ENCODE measurements around the gene SPTBN1. TPM values are rescaled to one million over a fixed set of nuclear protein-coding genes. Genes with fewer than 3 reads are reported as not detected.

The SPTBN1 gene
- total and polyA plus RNA-seq, 2 of the 13 experiments (the other 11 are each of a cell fraction or from before 2014, with no cell fraction given): 123 to 299 TPM

- TF ChIP-seq FOXO4 (CRISPR knock-in tag; conservative IDR thresholded peaks at IDR 0.05) (no peak), ZBTB46 (CRISPR knock-in tag; IDR thresholded peaks at IDR 0.05; ENCODE audit: borderline replicate concordance) (no peak), ARID2 (CRISPR knock-in tag; IDR thresholded peaks at IDR 0.05; ENCODE audit: borderline replicate concordance) (no peak), HIVEP1 (CRISPR knock-in tag; IDR thresholded peaks at IDR 0.05) (no peak), ZNF275 (CRISPR knock-in tag; IDR thresholded peaks at IDR 0.05; ENCODE audit: borderline replicate concordance) (no peak), JARID2 (CRISPR knock-in tag; IDR thresholded peaks at IDR 0.05; ENCODE audit: insufficient replicate concordance) (no peak), ERF (CRISPR knock-in tag; IDR thresholded peaks at IDR 0.05) (peak; percentile 88), ZNF256 (CRISPR knock-in tag; conservative IDR thresholded peaks at IDR 0.05) (no peak), MBD4 (IDR thresholded peaks at IDR 0.05; ENCODE audit: borderline replicate concordance, low read length) (no peak; the same call in none of the 2 replicates), AFF4 (CRISPR knock-in tag; IDR thresholded peaks at IDR 0.05) (no peak), CCAR2 (optimal IDR thresholded peaks at IDR 0.05; ENCODE audit: low read depth, low read length) (no peak), ZNF775 (CRISPR knock-in tag; IDR thresholded peaks at IDR 0.05; ENCODE audit: borderline replicate concordance) (no peak), ZNF460 (CRISPR knock-in tag; IDR thresholded peaks at IDR 0.05; ENCODE audit: borderline replicate concordance) (no peak), SMC3 (IDR thresholded peaks at IDR 0.05; ENCODE audit: low read length) (peak; percentile 33; the same call in 1 of the 2 replicates), ZNF580 (CRISPR knock-in tag; IDR thresholded peaks at IDR 0.05; ENCODE audit: borderline replicate concordance, low read depth) (peak; percentile 41; the same call in 1 of the 2 replicates), ZSCAN21 (CRISPR knock-in tag; IDR thresholded peaks at IDR 0.05; ENCODE audit: borderline replicate concordance) (no peak), MNT (IDR thresholded peaks at IDR 0.05) (no peak), CENPX (CRISPR knock-in tag; IDR thresholded peaks at IDR 0.05) (no peak), JUND (CRISPR knock-in tag; IDR thresholded peaks at IDR 0.05) (no peak)
These were observed 89.7 kb downstream of the SPTBN1 start (continued) for GRCh38 chr2:54545702-54546450.
